GM03348 (cell line): ENCODE measurements around the gene OCRL.
A peak's percentile ranks its signal among the peaks of the same experiment; 100 is the strongest.

Experiments
- DNase-seq: peaks from one replicate; pipeline ENCODE4 v3.0.0; 2012; ENCODE audit warnings: low spot score

The OCRL gene

GRCh38 chrX:129636175-129636681 lies 96.2 kb downstream of the OCRL start:
- DNase-seq: no peak

DNA sequence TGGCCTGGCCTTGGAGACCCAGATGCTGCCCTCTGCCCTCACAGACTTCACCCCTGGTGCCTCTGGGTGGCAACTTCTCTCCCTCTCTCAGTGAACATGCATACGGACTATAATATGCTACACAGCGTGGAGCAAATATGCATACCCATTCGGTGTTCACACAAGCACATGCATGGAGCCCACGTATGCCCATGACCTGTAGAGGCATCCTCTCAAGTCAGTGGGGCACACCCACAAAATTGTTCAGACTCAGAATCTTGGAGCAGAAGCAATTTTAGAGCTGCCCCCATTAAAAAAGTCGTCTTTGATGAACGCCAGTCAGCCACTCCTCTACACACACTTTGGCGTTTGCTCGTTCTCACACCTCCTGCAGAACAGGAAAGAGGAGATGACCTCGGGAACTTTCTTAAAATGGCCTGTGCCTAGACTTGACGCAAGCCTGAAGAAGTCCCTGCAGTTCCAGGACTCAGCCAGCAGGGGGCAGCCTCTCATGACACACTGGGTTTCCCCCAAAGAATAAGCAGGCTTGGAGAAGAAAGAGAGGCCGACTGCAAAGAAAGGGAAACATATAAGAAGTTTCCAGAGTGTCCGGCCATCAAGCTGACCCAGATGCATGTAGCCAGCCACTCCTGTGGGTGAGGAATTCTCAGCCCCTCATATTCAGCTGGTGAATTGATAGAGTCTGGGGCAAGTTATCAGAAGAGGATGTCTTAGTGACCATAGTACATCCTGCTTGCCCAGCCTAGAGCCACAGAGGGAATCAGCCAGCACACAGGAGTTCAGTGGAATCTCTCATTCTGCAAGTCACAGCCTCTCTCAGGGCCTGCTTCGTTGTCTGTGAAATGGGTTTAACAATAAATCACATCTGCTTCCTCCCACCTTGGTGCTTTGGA lies 97.4 kb downstream of the OCRL start:
- DNase-seq: peak; percentile 68

DNA sequence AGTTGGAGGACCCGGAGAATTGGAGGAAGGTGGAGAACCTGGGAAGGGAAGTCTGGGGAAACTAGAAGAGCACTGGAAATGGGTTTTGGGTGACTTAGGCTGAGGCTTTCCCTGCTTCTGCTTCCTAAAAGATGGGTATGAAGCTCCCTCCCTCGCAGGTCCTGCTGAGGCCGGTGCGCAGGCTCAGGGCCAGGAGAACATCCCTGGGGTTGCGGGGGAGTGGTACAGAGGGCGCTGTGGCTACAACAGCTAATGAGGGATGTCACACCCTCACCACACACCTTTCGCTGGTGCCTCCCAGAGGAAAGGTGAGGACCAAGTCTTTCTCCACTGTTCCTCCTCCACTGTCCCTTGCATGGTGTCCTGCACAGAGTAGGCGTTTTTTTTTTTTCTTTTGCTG lies 98.9 kb downstream of the OCRL start:
- DNase-seq: no peak

- DNase-seq: no peak
These were observed 100.7 kb downstream of the OCRL start for GRCh38 chrX:129640737-129641136.

GRCh38 chrX:129641469-129641868 lies 101.4 kb downstream of the OCRL start:
- no peak for DNase-seq

DNA sequence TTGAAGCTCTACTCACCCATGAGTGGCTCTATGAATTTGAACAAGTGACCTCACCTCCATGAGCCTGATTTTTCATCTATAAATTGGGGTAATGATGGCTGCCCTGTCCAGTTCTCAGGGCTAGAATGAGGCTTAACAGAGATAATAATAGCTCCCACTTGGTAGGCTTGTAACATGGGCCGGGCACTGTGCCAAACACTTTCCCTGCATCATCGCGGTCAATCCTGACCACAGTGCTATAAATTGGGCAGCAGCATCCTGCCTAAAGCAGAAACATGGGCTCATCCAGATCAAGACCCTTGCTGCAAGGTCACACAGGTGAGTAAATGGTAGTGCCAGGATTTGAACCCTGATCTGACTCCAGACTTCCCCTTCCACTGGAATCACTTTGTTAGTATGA lies 101.9 kb downstream of the OCRL start:
- DNase-seq: no peak
